Stimulated activated CD8-positive, alpha-beta memory T cell treated with anti-CD3 and anti-CD28 coated beads, Interleukin-2, amount 100 ng/mL, for 1 hour (primary cell): ENCODE results near the gene P3H1.

ENCODE experiments used
- DNase-seq, 2 donors: peaks; one replicate each; pipeline ENCODE4 v3.0.0-alpha.2; 2020; ENCODE audit warnings: low read depth in 2 of 2

The P3H1 gene

DNA sequence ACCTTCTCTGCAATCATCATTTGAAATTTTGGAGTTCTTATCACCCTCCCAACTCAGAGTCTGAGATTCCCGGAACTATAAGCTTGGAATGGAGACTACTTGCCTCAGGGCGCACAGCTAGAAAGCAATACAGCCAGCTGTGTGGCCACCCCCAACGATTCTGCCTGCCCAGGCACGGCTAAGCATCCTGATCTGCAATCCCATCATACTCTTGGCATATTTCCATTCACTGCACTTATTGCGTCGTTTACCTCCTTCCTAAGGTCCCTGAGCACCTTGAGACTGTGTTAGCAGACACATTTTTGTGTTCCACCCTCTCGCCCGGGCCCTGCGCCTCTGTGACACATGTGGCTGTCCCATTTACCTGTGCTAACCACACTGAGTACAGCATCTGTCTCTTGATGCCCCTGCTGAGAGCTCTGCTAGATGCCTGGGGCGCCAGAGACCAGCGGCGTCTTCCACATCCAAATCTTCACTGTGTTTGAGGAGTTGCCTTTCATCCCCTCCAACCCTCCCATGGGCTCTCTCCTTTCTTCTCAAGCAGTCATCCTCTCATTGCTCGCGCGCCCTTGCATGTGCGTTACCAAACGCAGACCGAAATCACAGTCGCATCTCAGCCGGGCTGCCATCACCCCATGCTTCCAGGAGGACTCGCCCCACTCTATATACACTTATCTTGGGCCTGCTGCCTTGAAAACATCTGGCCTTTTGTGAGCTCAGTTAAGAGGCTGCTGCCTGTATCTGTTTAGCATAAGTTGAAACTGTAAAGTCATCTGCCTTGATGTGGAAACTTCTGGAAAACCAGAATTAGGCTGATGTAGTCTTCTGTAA lies 23.3 kb downstream of the P3H1 start:
- no peak for DNase-seq

- no peak for DNase-seq
These were observed 24.1 kb downstream of the P3H1 start for GRCh38 chr1:42742617-42743316.

DNA sequence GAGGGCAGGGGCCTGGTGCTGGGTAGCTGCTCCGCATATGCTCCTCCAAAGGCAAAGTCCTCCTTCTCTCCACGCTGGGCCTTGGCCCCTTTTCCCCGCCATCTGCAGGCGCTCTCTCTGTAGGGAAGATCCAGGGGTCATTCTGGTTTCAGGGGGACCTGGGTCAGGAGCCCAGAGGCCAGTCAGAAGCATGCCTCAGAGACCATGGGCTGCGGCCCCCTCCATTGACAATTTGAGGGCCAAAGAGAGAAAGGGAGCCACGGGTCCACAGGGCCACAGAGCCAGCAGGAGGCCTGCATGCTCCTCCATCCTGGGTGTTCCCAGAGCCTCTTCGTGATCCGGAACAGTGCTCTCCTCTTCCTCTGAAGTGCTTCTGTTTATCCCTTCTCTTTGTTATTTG lies 24.7 kb downstream of the P3H1 start:
- DNase-seq = no peak

- DNase-seq = no peak
These were observed 25.1 kb downstream of the P3H1 start for GRCh38 chr1:42741706-42742105.

- DNase-seq = no peak
These were observed 25.8 kb downstream of the P3H1 start for GRCh38 chr1:42740851-42741580.

DNA sequence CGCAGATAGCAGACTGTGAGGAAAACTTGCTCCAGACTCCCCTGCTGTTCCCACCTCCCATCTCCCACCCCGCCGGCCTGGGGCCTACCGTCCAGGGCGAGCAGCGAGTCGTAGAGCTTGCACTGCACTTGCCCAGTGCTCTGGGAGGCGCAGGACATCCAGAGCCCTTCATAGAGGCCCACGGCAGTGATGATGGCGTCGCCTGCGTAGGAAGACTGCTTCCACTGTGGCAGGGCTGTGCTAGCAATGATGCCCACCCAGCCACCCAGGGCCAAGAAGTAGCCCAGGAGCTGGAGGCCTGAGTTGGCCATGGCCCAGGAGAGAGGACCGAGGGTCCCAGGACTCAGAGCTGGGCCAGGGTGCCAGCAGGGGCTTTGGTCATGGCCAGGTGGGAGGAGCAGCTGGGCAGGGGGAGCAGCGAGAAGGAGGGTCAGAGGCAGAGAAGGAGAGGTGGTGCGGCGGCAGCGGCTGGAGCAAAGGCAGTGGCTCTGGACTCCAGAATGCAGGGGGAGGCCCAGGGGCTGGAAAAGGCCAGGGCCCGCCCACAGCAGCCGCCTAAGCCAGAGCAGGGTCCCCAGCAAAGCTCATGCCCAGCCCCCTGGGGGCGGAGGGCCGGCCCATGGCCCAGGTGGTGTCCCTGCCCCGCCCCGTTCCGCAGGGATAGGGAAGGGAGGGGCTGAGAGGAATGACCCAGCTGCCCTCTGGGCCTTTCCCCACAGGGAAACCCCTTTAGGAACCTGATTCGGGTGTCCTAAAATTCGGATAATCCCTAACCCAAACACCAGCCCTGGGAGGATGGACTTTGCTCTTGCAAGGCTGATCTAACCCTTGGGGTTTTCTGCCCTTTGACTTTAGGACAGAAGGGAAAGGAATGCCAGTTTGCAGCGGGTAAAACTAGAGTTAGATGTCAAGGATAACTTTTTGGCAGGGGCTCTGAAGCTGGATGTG lies 26.8 kb downstream of the P3H1 start, which contains the start of gene CLDN19:
Gene CLDN19, minus strand, starts transcription at position 484 of the 948 bp plus-strand sequence. Its CDS starts 173 bp downstream, at position 311.
- no peak for DNase-seq

- no peak for DNase-seq
These were observed 28.1 kb downstream of the P3H1 start for GRCh38 chr1:42738678-42739226.

DNA sequence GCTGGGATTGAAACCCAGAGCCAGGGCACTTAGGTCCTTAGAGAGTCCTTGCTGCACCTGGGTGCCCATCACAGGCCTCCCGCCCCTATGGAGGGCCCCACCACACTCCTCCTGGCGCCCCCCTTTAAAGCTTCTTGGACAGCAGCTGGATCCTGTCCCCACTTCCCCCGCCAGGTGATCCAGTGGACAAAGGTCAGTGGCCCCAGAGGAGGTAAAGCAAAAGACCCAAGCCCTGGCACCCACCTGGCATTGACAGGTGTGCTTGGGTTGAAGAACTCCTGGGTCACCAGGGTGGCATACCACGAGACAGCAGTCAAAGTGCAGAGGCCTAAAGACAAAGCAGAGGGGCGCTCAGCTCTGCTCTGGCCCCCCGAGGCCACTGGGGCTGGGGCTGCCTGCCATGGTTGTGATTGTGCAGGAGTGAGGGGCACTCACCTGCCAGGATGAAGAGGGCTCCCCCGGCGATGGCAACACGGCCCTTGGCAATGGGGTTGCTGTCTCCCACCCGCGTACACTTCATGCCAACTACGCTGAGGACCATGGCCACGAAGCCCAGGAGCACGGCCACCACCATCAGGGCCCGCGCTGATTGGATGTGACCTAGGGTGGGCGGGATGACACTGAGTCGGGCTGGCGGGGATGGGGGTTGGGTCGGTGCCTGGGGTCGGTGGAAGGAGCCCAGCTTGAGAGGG lies 28.7 kb downstream of the P3H1 start:
- DNase-seq = no peak

- no peak for DNase-seq
These were observed 29.6 kb downstream of the P3H1 start for GRCh38 chr1:42737257-42737656.

- DNase-seq = no peak
These were observed 30.1 kb downstream of the P3H1 start for GRCh38 chr1:42736571-42737200.

DNA sequence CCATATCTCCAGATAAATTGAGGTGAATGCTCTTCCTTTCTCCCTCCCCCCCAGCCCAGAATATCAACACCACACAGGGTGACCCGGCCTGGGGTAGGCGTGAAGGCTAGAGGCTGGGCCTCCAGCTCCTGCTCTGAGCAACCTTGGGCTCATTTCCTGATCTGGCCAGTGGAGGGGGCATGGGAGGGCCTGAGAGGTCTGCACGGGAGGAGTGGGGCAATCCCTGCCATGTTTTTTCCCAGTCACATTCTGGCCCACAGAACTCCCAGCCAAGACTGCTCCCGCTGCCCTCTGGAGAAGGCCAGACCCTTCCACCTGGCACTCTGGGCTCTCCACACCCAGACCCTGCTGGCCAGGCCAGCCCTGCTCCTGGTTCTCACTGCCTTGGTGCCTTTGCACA lies 30.7 kb downstream of the P3H1 start:
- DNase-seq = no peak

GRCh38 chr1:42735477-42736105 lies 31.2 kb downstream of the P3H1 start:
- DNase-seq = no peak

DNA sequence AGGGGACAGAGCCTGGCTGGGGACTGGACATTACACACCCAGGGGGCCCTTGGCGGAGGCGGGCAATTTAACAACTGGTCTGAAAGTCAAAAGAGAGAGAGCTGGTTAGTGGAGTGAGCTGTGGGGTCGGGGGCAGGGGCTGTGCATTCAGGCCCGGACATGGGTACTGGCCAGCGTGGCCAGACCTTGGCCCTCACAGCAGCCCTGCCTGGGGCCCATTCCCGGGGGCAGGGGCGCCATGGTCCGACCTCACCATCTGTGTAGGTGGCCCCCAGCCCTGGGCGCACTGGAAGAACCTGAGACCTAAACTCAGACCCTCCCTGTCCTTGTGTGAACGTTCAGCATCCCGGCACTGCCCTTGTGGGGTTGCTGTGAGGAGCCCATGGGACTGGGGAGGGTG lies 31.8 kb downstream of the P3H1 start:
- no peak for DNase-seq

DNA sequence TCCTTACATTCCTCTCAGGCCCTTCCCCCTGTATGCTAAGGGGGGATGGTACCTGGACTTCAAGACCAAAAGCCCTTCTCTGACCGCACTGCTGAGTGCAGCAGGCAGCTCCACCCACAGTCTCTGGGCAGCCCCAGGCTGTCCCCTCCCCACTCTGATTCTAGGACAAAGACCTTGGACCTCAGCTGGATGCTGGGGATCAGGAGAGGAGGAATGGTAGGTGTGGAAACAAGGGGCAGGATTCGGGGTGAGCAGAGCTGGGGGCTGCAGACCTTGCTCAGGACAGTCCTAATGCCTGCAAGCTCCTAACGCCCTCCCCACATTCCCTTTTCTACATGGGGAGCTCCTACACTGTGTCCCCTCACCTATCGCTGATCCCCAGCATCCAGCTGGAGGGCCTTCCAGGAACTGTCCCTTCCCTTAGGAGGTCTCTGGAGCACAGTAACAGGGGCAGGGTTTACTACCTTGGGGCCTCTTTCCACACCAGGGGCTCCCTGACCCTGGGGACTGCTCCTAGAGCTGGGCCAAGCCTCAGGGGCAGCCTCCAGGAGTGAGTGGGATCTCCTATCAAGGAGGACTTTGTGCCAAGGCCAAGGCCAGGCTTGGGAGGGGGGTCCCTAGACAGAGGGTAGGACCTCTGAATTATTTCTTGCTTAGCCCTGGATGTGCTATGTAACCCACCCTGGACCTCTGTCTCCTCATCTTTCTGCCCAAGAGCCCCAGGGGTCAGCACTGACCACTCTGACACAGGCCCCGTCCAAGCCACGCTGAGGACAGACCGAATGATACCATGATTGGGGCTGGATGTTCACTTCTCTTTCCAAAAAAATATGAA lies 32.4 kb downstream of the P3H1 start:
- no peak for DNase-seq

GRCh38 chr1:42733415-42734200 lies 33.2 kb downstream of the P3H1 start:
- no peak for DNase-seq

DNA sequence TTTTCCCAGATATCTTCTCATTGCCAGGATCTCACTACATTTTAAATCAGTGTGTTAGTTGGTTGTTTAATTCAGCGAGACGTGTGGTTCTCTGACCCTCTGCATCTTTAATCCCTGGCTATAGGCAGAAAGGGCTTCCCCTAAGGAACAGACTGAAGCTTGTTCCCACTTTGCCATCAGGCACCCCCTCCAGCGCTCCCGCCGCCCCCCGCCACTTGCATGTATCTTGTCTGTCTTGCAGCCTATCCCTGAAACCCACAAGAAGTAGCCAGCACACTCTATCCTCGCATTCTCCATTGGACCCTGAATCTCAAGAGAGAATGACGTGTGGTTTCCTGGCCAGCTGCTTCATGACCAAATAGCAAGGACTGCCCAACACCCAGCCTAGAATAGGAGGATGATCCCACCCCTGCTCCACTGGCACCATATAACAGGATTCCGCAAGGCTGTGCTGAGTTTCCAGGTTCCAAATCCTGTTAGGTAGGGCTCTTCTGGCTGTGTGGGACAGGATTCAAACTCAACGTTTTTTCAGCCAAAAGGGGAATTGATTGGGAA lies 34.6 kb downstream of the P3H1 start:
- no peak for DNase-seq

DNA sequence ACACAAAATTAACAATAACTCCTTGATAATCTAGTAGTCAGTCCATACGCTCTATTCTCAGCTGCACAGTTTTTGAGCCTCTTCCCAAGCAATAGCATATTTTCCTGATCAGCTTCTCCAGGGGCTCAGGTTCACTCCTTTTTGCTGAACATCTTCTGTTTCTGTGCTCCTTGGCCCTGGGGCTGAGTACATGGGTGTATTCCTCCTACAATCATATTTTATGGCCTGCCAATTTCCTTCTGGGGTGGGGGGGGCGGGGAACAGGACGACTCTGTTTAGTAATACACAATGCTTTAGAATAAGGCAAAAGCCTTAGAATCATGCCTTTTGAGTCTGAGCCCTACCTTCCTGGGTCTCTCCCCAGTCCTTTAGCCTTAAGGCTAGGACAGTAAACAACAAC lies 35.2 kb downstream of the P3H1 start:
- no peak for DNase-seq
